ENCODE results near the gene POLDIP2. TPM values are rescaled to one million over a fixed set of nuclear protein-coding genes. Genes with fewer than 3 reads are reported as not detected.

The POLDIP2 gene
- total and polyA plus RNA-seq, 2 donors (not counting 1 experiment from before 2014, with no cell fraction given) = 30.2 to 35.7 TPM

DNA sequence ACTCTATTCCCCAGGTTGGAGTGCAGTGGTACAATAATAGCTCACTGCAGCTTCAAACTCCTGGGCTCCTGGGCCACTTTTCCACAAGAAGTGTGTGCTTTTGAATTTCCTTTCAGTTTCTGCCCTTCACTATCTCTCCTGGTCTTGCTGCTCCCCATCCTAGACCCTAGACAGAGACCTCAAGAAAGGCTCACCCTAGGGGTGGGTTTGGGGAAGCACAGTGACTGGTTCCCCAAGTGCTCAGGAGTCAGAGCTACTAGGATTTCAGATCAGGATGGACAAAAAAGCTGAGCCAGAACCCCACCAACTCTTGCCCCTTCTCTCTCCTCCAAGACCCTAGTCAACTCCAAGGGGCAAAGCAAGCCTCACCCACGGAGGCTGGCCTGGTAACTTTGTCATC, 9.3 kb upstream of the POLDIP2 start:
- POLR2A ChIA-PET = no interaction called here
- intact Hi-C loops (cut with micrococcal nuclease) = no loop called here
- no peak for ATAC-seq (ENCODE audit: low read depth)
- no peaks in the 10 kb centered on the region for H3K27me3 Mint-ChIP-seq
- TF ChIP-seq, protein P1, sequence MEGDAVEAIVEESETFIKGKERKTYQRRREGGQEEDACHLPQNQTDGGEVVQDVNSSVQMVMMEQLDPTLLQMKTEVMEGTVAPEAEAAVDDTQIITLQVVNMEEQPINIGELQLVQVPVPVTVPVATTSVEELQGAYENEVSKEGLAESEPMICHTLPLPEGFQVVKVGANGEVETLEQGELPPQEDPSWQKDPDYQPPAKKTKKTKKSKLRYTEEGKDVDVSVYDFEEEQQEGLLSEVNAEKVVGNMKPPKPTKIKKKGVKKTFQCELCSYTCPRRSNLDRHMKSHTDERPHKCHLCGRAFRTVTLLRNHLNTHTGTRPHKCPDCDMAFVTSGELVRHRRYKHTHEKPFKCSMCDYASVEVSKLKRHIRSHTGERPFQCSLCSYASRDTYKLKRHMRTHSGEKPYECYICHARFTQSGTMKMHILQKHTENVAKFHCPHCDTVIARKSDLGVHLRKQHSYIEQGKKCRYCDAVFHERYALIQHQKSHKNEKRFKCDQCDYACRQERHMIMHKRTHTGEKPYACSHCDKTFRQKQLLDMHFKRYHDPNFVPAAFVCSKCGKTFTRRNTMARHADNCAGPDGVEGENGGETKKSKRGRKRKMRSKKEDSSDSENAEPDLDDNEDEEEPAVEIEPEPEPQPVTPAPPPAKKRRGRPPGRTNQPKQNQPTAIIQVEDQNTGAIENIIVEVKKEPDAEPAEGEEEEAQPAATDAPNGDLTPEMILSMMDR (IDR thresholded peaks at IDR 0.05) = no peak
- Histone ChIP-seq H4K20me1 (ENCODE audit: control insufficient read depth, insufficient read depth, low read length, poor library complexity, severe bottlenecking) (no peaks in the 10 kb centered on the region), H3K4me1 (ENCODE audit: control insufficient read depth in 2 of 2, insufficient read depth in 2 of 2, low read length in 2 of 2) (peaks cover 3 to 8% of the 10 kb centered on the region in 2 donors), H3K9me3 (ENCODE audit: control extremely low read depth in 1 of 3, control insufficient read depth in 2 of 3, insufficient read depth in 1 of 3, low read length in 2 of 3) (no peaks in the 10 kb centered on the region), H3K4me3 (ENCODE audit: control extremely low read depth in 1 of 5, extremely low read depth in 1 of 5, insufficient read depth in 1 of 5, low read depth in 2 of 5, low read length in 4 of 5) (no peak overlapping the region), H3K9ac (ENCODE audit: low read length) (no peak overlapping the region), H3K27ac (ENCODE audit: low read length in 2 of 2) (no peak overlapping the region), H3K4me2 (replicated peaks; ENCODE audit: low read depth, low read length, poor library complexity, severe bottlenecking) (no peak overlapping the region), H3K79me2 (ENCODE audit: control insufficient read depth, insufficient read depth, low read length) (no peaks in the 10 kb centered on the region), H2AFZ (ENCODE audit: insufficient read depth, low read depth, low read length, poor library complexity, severe bottlenecking) (no peak overlapping the region), H3K36me3 (replicated peaks in 1 of 2; ENCODE audit: control extremely low read depth in 1 of 2, control insufficient read depth in 1 of 2, extremely low read depth in 1 of 2, insufficient read depth in 2 of 2, low read length in 1 of 2) (peaks cover 0 to 32% of the 10 kb centered on the region in 2 experiments), H3K27me3 (replicated peaks in 1 of 4; ENCODE audit: control extremely low read depth in 1 of 4, control insufficient read depth in 3 of 4, insufficient read depth in 4 of 4, low read length in 3 of 4) (no peaks in the 10 kb centered on the region)
- H3K4me3 Mint-ChIP-seq = no peak overlapping the region
- WGBS (ENCODE audit: insufficient coverage) = no CpG with 5 or more reads among the region's 1 CpG
- CTCF ChIA-PET = interaction anchor here (0.6 to 1.2 kb wide), 3 partner anchors 50 to 178 kb away, joined by 3 to 4 read pairs (median 3); no protein-coding TSS in a partner anchor
- no peak for DNase-seq
- no peaks in the 10 kb centered on the region for H3K9me3 Mint-ChIP-seq (ENCODE audit: insufficient read depth)
- H3K27ac Mint-ChIP-seq = no peak overlapping the region
- H3K4me1 Mint-ChIP-seq = peaks cover 6% of the 10 kb centered on the region

GRCh38 chr17:28365487-28365886, 8.2 kb upstream of the POLDIP2 start:
- H3K9me3 Mint-ChIP-seq (ENCODE audit: insufficient read depth) = no peaks in the 10 kb centered on the region
- intact Hi-C loops (cut with micrococcal nuclease) = no loop called here
- Histone ChIP-seq H3K4me1 (ENCODE audit: control insufficient read depth in 2 of 2, insufficient read depth in 2 of 2, low read length in 2 of 2) (no peaks in the 10 kb centered on the region), H3K36me3 (replicated peaks in 1 of 2; ENCODE audit: control extremely low read depth in 1 of 2, control insufficient read depth in 1 of 2, extremely low read depth in 1 of 2, insufficient read depth in 2 of 2, low read length in 1 of 2) (peaks cover 0 to 43% of the 10 kb centered on the region in 2 experiments), H3K79me2 (ENCODE audit: control insufficient read depth, insufficient read depth, low read length) (no peaks in the 10 kb centered on the region), H3K27me3 (replicated peaks in 1 of 4; ENCODE audit: control extremely low read depth in 1 of 4, control insufficient read depth in 3 of 4, insufficient read depth in 4 of 4, low read length in 3 of 4) (no peaks in the 10 kb centered on the region), H4K20me1 (ENCODE audit: control insufficient read depth, insufficient read depth, low read length, poor library complexity, severe bottlenecking) (peaks cover 9% of the 10 kb centered on the region), H3K4me2 (replicated peaks; ENCODE audit: low read depth, low read length, poor library complexity, severe bottlenecking) (no peak overlapping the region), H3K9ac (ENCODE audit: low read length) (no peak overlapping the region), H3K4me3 (ENCODE audit: control extremely low read depth in 1 of 5, extremely low read depth in 1 of 5, insufficient read depth in 1 of 5, low read depth in 2 of 5, low read length in 4 of 5) (no peak overlapping the region), H3K27ac (ENCODE audit: low read length in 2 of 2) (no peak overlapping the region), H3K9me3 (ENCODE audit: control extremely low read depth in 1 of 3, control insufficient read depth in 2 of 3, insufficient read depth in 1 of 3, low read length in 2 of 3) (no peaks in the 10 kb centered on the region), H2AFZ (ENCODE audit: insufficient read depth, low read depth, low read length, poor library complexity, severe bottlenecking) (no peak overlapping the region)
- no peak overlapping the region for H3K27ac Mint-ChIP-seq
- ATAC-seq (ENCODE audit: low read depth) (no peak), DNase-seq (no peak)
- H3K4me1 Mint-ChIP-seq = peaks cover under 1% of the 10 kb centered on the region
- no peaks in the 10 kb centered on the region for H3K27me3 Mint-ChIP-seq
- TF ChIP-seq, protein P1 (IDR thresholded peaks at IDR 0.05) = no peak
- TF ChIP-seq EZH2 (IDR thresholded peaks at IDR 0.05; ENCODE audit: borderline replicate concordance, insufficient read depth, low read depth, low read length, poor library complexity, severe bottlenecking) = no peak
- WGBS (ENCODE audit: insufficient coverage) = no CpG with 5 or more reads among the region's 3 CpGs
- POLR2A ChIA-PET = no interaction called here
- H3K4me3 Mint-ChIP-seq = no peak overlapping the region
- CTCF ChIA-PET = interaction anchor here (0.7 kb wide), 1 partner anchor 252 kb away, joined by 3 read pairs; no protein-coding TSS in a partner anchor
